Skeletal muscle tissue (tissue), 4 donors: ENCODE results near the gene HADHB. TPM values are rescaled to one million over a fixed set of nuclear protein-coding genes. Genes with fewer than 3 reads are reported as not detected.
"Not testable (repeated sequence)": the region's sequence is repeated elsewhere in the genome, so short reads cannot be mapped to it uniquely, and the experiment has no call there.

Source experiments
- H3K27ac ChIP-seq: one replicate; pipeline ENCODE4 v1.7.0; 2013; ENCODE audit warnings: mild to moderate bottlenecking, low read depth, low read length, inconsistent platforms
- H3K27me3 ChIP-seq, 3 donors: one replicate each; pipeline ENCODE4 v1.7.0; 2013; ENCODE audit warnings: low read length in 3 of 3; ENCODE audit not compliant: control insufficient read depth in 3 of 3, insufficient read depth in 3 of 3
- H3K36me3 ChIP-seq, 3 donors: one replicate each; pipeline ENCODE4 v1.7.0; 2013; ENCODE audit warnings: low read length in 3 of 3; ENCODE audit not compliant: control insufficient read depth in 3 of 3, insufficient read depth in 3 of 3
- H3K4me1 ChIP-seq, 3 donors: one replicate each; pipeline ENCODE4 v1.7.0; 2013; ENCODE audit warnings: low read length in 3 of 3, mild to moderate bottlenecking in 3 of 3; ENCODE audit not compliant: control insufficient read depth in 3 of 3, insufficient read depth in 3 of 3
- H3K4me3 ChIP-seq, 3 donors: one replicate each; pipeline ENCODE4 v1.7.0; 2013; ENCODE audit warnings: low read length in 3 of 3
- H3K9ac ChIP-seq, 3 donors: one replicate each; pipeline ENCODE4 v1.7.0; 2013; ENCODE audit warnings: low read length in 3 of 3, mild to moderate bottlenecking in 3 of 3, moderate library complexity in 2 of 3, low read depth in 1 of 3
- H3K9me3 ChIP-seq, 3 donors: one replicate each; pipeline ENCODE4 v1.7.0; 2013; ENCODE audit warnings: low read length in 3 of 3; ENCODE audit not compliant: control insufficient read depth in 3 of 3
- total RNA-seq: library from RNA; depleted of rRNA; stranded (reverse); fragments of >200 nt; gene quantifications from one replicate; pipeline ENCODE4 v1.2.3, GENCODE V29; 2014
- donor health status: Osteomylitis.

The HADHB gene
- total RNA-seq, 1 donor from 2014 or later = 118 TPM

DNA sequence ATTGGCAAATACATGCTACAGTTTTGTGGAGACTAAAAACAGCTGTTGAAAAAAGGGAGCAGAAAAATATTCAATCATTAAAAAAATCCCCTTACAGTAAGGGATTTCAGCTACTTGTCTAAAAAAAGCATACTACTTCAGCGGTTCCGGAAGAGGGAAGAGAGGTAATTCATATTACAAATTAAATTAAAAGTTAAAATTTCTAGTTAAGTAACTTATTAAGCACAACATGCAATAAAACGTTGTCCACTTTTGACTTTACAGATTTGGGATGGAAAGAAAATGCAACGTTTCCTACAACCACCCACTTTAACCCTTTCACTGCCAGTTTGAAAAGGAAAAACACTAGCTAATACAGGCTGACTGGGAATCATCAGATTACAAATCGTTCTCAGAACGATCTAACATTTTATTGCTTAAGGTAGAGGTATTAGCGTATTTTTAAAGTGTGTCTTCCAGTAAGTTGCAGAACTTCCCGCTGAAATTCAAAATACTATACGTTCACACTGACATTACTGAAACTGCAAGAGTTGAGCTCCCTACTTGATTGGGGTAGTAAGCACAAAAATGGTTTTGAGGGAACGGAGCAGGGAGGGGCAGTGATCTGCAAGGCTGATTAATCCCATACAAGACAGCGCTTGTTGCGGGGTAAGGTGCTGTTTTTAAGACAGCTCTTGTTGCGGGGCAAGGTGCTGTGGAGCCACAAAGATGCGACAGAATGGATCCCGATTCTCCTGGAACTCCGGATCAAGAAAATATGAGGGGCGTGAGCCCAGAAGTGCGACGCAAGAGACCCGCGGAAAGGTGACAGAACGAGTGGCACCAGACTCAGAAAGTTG is 1.1 kb upstream of the HADHB start:
- Histone ChIP-seq H3K36me3 (peaks cover 0 to 3% (median 0%) of the 10 kb centered on the region in 3 donors), H3K27ac (peak overlapping the region; percentile 98), H3K27me3 (no peaks in the 10 kb centered on the region), H3K4me3 (peak overlapping the region; percentile 97 to 98 (median 98)), H3K9ac (peak overlapping the region; percentile 94 to 96 (median 96)), H3K4me1 (peaks cover 33 to 56% (median 43%) of the 10 kb centered on the region in 3 donors), H3K9me3 (no peaks in the 10 kb centered on the region)

DNA sequence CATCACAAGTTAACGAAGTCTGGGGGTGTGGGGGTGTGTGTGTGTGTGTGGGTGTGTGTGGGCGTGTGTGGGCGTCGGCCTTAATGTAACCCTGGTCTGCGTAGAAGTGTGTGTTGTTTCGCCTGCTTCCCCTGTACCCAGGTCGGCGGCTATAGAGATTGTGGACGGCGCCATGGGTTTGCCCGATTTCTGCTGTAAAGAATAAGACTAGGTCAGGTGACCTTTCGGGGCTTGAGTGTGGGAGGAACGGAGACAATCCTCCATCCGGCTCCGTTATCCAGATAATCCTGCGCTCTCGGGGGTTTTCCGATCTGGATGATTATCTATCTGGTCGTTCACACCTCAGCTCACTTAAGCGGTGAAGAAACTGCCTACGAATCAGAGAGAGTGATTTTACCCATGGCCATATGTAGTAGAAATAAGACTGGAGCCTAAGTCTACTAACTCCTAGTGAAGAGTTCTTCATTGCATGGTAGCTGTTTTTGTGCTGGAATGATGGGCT is 543 bp downstream of the HADHB start:
- Histone ChIP-seq H3K27ac (peak overlapping the region; percentile 98), H3K9ac (peak overlapping the region; percentile 94 to 96 (median 96)), H3K36me3 (peaks cover 0 to 3% (median 0%) of the 10 kb centered on the region in 3 donors), H3K9me3 (no peaks in the 10 kb centered on the region), H3K4me3 (peak overlapping the region; percentile 97 to 98 (median 98)), H3K27me3 (no peaks in the 10 kb centered on the region), H3K4me1 (peaks cover 20 to 47% (median 38%) of the 10 kb centered on the region in 3 donors)

DNA sequence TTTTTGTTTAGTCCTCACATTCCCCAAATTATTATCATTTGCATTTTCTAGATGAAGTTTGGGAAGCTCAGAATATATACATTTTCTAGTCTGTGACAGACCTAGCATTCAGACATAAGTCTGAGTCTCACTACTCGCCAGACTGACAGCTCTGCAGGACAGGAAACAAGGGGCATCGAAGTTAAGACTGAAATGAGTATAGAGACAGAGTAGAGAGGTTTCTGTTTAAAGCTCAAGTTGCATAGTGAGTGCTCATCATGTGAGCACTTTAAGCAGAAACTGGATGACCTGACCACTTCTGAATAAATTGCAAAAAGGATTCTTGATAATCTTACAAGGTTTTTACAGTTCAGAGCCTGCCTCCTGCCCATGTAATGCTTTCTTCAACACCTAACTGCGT is 1.1 kb downstream of the HADHB start:
- peaks cover 0 to 3% (median 0%) of the 10 kb centered on the region in 3 donors for H3K36me3 ChIP-seq
- peak overlapping the region; percentile 94 to 96 (median 96) for H3K9ac ChIP-seq
- no peaks in the 10 kb centered on the region for H3K9me3 ChIP-seq
- H3K27ac ChIP-seq = peak overlapping the region; percentile 98
- peak overlapping the region; percentile 97 to 98 (median 98) for H3K4me3 ChIP-seq
- H3K27me3 ChIP-seq = no peaks in the 10 kb centered on the region
- H3K4me1 ChIP-seq = peaks cover 14 to 41% (median 33%) of the 10 kb centered on the region in 3 donors

DNA sequence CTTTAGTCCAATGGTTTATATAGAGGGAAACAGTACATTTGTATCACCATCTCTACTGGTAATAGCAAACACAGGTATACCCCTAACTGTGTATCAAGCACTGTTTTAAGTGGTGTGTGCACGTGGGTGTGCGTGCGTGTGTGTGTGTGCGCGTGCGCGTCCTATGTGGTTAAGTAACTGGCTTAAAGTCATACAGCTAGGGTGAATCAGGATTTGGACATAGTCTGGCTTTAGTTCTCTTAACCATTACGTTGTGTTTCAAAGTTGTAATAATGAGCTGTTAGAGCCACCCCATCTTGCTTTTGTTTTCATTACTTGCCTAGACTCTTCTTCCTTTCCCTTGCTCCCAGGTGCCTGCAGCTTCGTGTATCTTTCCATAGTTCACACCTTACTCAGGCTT is 2.1 kb downstream of the HADHB start:
- Histone ChIP-seq H3K9ac (peak overlapping the region; percentile 23 to 96 (median 94)), H3K9me3 (no peaks in the 10 kb centered on the region), H3K27me3 (no peaks in the 10 kb centered on the region), H3K36me3 (peaks cover 0 to 3% (median 0%) of the 10 kb centered on the region in 3 donors), H3K4me1 (peaks cover 14 to 44% (median 34%) of the 10 kb centered on the region in 3 donors), H3K4me3 (peak overlapping the region; percentile 23 to 65 (median 30)), H3K27ac (peak overlapping the region; percentile 98)

DNA sequence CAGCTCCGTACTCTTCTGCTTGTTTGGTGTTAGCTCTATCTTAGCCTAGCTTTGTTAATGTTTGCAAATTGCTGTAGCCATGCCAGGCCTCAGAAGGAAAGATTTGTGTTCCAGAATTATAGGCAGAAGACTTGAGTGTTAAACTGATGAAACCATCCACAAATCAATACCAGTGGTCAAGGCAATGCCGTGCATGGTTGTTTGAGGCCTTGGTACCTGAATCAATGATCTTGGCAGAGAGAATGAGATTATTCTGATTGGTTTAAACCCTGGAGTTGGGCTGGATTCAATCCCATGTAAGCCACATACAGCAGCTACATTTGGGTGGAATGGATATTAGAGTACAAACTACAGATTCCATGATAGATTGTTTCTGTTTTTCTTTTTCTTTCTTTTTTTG is 4.9 kb downstream of the HADHB start:
- H3K9me3 ChIP-seq = no peaks in the 10 kb centered on the region
- no peak overlapping the region for H3K9ac ChIP-seq
- no peak overlapping the region for H3K4me3 ChIP-seq
- peaks cover 0 to 3% (median 2%) of the 10 kb centered on the region in 3 donors for H3K36me3 ChIP-seq
- H3K27ac ChIP-seq = no peak overlapping the region
- H3K4me1 ChIP-seq = peaks cover 18 to 39% (median 37%) of the 10 kb centered on the region in 3 donors
- H3K27me3 ChIP-seq = no peaks in the 10 kb centered on the region

DNA sequence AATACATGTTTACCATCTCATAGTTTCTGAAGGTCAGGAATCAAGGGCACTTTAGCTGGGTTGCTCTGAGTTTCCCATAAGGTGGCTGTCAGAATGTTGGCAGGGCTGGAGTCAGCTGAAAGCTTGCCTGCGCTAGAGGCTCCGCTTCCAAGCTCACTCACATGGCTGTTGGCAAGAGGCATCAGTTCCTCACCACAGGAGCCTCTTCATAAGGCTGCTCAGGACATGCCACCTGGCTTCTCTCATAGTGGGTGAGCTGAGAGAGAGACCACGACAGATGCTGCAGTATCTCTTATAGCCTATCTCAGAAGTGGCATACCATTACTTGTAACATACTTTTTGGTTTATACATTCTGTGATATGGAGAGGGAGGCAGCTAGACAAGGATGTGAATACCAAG is 7.2 kb downstream of the HADHB start:
- Histone ChIP-seq H3K9ac (no peak overlapping the region), H3K36me3 (peaks cover 0 to 5% (median 0%) of the 10 kb centered on the region in 3 donors), H3K9me3 (no peaks in the 10 kb centered on the region), H3K4me1 (peaks cover 17 to 27% (median 20%) of the 10 kb centered on the region in 3 donors), H3K4me3 (no peak overlapping the region), H3K27ac (peak overlapping the region; percentile 78), H3K27me3 (no peaks in the 10 kb centered on the region)

DNA sequence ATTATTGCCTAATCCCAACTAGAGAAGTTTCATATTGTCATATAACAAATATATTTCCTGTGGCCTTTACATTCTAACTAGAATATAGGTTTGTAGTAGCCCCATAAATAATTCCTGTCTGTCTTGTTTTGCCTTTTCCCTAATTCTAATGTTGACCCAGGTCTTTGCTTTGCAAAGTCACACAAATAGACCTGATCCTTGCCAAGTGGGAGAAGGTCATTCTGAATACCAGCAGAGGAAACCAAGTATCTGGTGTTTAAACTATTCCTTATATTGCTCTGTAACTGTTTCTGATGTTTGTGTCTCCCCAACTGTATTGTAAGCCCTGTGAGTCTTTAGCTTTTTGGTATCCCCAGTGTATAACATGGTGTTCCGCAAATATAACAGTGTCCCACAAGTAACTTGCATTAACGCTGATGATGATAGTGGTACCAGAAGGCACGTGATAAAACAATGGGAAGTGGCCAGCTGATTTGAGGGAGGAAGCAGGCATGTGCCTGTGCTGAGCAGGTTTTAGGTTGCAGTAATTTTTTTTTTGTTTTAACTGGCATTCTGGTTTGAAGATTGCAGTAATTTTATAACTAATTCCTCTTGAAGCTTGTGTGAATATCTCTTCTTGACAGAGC is 11.1 kb downstream of the HADHB start:
- no peak overlapping the region for H3K9ac ChIP-seq
- peaks cover 0 to 24% (median 15%) of the 10 kb centered on the region in 3 donors for H3K36me3 ChIP-seq
- no peak overlapping the region for H3K27ac ChIP-seq
- H3K4me1 ChIP-seq = peaks cover 13 to 18% (median 16%) of the 10 kb centered on the region in 3 donors
- no peak overlapping the region for H3K4me3 ChIP-seq
- no peaks in the 10 kb centered on the region for H3K9me3 ChIP-seq
- no peaks in the 10 kb centered on the region for H3K27me3 ChIP-seq

DNA sequence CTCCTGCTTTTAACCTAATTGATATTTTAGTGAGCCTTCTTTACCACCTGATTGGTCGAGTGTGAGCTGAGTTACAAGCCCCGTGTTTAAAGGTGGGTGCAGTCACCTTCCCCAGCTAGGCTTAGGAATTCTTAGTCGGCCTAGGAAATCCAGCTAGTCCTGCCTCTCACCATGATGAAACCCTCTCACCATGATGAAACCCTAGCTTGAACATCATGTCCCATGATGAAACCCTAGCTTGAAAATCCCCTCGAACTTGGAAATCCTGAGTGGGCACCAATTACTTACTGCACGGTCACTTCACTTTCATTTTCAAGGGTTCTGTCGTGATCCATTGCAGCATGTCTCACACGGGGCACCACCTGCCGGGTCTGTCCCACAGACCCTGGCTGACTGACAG is 14.1 kb downstream of the HADHB start:
- not testable (repeated sequence) for H3K4me3 ChIP-seq, H3K27me3 ChIP-seq, H3K9me3 ChIP-seq, H3K4me1 ChIP-seq, H3K9ac ChIP-seq, H3K27ac ChIP-seq
- H3K36me3 ChIP-seq = peaks cover 4 to 30% (median 30%) of the 10 kb centered on the region in 3 donors

DNA sequence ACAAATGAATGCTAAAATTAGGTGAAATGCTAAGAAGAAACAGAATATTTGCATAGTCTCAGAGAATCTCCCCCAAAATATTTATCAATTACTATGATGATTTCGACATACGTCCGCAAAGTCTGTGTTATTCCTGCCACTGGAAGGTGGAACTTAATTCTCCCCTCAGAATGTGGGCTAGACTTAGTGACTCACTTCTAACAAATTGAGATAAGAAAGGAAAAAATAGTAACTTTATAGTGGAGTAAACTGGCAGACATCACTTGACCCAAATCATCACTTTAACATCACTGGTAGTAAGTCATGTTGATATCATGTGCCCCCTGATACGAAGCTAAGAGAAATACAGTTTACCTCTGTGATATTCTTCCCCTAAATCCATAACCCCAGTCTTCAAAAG is 23.5 kb downstream of the HADHB start:
- no peaks in the 10 kb centered on the region for H3K9me3 ChIP-seq
- H3K9ac ChIP-seq = no peak overlapping the region
- H3K27ac ChIP-seq = no peak overlapping the region
- H3K36me3 ChIP-seq = peaks cover 4 to 17% (median 16%) of the 10 kb centered on the region in 3 donors
- H3K4me3 ChIP-seq = no peak overlapping the region
- no peaks in the 10 kb centered on the region for H3K27me3 ChIP-seq
- H3K4me1 ChIP-seq = peaks cover under 1 to 4% (median 3%) of the 10 kb centered on the region in 3 donors
